ENCODE results near the gene KCNS3.

DNA sequence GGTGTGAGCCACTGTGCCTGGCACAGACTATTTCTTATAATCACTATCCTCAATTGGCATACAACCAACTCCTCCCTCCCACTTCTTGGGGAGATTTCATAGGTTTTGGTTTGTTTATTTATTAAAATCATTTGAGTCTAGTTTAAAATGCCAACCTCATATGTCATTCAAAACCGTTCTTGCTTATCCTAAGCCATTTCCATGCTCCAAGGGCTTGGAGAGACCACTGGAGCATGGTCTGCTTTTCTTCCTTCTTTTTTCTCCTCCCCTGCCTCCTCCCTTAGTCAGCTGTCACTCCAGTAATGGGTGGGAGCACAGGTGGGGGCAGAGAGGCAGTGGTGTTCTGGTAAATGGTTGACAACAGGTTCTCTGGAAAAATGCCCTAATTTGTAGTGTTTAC lies 20.4 kb upstream of the KCNS3 start:
- TF ChIP-seq CTCF (conservative IDR thresholded peaks at IDR 0.05; ENCODE audit: low read length) = no peak
- TF ChIP-seq EZH2phosphoT487 (IDR thresholded peaks at IDR 0.05; ENCODE audit: borderline replicate concordance, low read depth, low read length) = no peak
